ENCODE measurements around the gene PTP4A2.

Gene PTP4A2

GRCh38 chr1:31866450-31867032 lies 71.6 kb downstream of the PTP4A2 start:
- DNase-seq (ENCODE audit: low read depth): no peak
- in situ Hi-C loops (cut with HindIII; ENCODE audit: low sequenced_read_pairs): no loop called here
- no peak for TF ChIP-seq CTCF (IDR thresholded peaks at IDR 0.05; ENCODE audit: low read depth, low read length, missing control alignments)
- no peak overlapping the region for H3K4me3 ChIP-seq (ENCODE audit: low read depth, low read length)

DNA sequence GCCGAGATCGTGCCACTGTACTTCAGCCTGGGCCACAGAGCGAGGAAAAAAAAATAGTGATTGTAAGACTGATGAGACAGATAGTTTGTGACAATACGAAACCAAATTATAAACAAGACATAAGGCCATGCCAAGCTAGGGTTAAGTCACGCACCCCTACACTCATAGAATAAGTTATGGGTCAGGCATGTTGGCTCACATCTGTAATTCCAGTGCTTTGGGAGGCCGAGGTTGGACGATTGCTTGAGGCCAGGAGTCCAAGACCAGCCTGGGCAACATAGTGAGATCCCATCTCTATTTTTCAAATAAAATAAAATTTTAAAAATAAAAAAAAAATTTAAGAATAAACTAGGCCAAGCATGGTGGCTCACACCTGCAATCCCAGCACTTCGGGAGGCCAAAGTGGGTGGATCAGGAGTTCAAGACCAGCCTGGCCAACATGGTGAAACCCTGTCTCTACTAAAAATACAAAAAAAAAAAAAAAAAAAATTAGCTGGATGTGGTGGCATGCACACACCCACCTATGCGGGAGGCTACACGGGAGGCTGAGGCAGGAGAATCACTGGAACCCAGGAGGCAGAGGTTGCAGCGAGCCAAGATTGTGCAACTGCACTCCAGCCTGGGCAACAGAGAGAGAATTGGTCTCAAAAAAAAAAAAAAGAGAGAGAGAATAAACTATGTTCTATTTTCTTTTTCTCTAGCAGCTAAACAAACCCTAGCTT lies 72.3 kb downstream of the PTP4A2 start:
- no peak overlapping the region for H3K4me3 ChIP-seq (ENCODE audit: low read depth, low read length)
- DNase-seq (ENCODE audit: low read depth): no peak
- in situ Hi-C loops (cut with HindIII; ENCODE audit: low sequenced_read_pairs): no loop called here
- TF ChIP-seq CTCF (IDR thresholded peaks at IDR 0.05; ENCODE audit: low read depth, low read length, missing control alignments): no peak

DNA sequence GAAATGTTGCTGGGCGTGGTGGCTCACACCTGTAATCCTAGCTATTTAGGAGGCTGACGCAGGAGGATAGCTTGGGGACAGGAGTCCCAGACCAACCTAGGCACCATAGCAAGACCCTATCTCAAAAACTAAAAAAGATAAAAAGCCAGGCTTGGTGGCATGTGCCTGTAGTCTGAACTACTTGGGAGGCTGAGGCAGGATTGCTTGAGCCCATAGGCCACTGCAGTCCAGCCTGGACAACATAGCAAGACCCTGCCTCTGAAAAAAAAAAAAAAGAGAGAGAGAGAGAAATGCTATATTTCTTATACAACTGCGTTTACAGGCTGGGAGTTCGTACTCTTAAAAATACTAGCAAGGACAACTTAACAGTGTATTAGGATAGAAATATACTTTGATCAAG lies 76.1 kb downstream of the PTP4A2 start:
- DNase-seq (ENCODE audit: low read depth): no peak
- in situ Hi-C loops (cut with HindIII; ENCODE audit: low sequenced_read_pairs): no loop called here
- H3K4me3 ChIP-seq (ENCODE audit: low read depth, low read length): no peak overlapping the region
- TF ChIP-seq CTCF (IDR thresholded peaks at IDR 0.05; ENCODE audit: low read depth, low read length, missing control alignments): no peak

DNA sequence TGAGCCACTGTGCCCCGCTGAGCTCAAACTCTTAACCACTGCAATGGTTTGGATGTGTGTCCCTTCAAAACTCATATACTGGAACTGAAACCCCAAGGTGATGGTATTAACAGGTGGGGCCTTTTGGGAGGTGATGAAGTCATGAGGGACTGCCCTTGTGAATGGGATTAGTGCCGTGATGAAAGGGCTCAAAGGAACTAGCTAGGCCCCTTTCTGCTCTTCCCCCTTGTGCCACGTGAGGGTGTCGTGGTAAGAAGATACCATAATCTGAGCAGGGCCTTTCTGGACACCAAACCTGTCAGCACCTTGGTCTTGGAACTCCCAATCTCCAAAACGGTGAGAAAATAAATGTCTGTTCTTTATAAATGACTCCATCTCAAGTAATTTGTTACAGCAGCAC lies 76.8 kb downstream of the PTP4A2 start:
- DNase-seq (ENCODE audit: low read depth): no peak
- in situ Hi-C loops (cut with HindIII; ENCODE audit: low sequenced_read_pairs): no loop called here
- no peak overlapping the region for H3K4me3 ChIP-seq (ENCODE audit: low read depth, low read length)
- TF ChIP-seq CTCF (IDR thresholded peaks at IDR 0.05; ENCODE audit: low read depth, low read length, missing control alignments): no peak

DNA sequence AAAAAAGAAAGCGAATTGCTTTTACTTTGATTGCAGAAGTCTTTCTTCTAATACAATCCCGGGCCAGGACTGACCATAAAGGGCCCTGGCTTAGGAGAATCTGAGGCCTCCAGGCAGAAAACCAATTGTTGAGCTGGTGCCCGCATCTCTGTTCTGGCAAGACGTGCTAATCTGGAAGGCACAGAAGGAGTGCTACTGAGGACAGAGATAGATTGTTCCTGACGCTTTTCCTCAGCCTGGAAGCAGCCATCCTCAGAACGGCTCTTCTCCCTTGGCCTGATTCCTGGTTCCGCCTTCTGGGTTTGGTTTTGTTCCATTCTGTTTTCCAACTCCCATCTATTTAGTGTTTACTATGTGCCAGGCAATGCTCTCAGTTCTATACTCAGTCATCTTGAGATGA lies 77.6 kb downstream of the PTP4A2 start:
- no peak for DNase-seq (ENCODE audit: low read depth)
- in situ Hi-C loops (cut with HindIII; ENCODE audit: low sequenced_read_pairs): no loop called here
- H3K4me3 ChIP-seq (ENCODE audit: low read depth, low read length): no peak overlapping the region
- no peak for TF ChIP-seq CTCF (IDR thresholded peaks at IDR 0.05; ENCODE audit: low read depth, low read length, missing control alignments)

DNA sequence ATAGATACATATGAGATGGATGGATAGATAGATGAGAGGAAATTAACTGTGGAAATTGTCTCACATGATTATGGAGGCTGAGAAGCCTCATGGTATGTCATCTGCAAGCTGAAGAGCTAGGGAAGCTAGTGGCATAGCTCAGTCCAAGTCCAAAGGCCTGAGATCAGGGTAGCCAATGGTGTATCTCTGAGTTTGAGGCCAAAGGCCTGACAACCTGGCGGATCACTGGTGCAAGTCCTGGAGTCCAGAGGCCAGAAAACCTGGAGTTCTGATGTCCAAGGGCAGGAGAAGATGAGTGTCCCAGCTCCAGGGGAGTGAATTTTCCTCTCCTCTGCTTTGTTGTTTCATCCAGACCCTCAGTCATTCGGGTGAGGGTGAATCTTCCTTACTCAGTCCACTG lies 78.4 kb downstream of the PTP4A2 start:
- no peak overlapping the region for H3K4me3 ChIP-seq (ENCODE audit: low read depth, low read length)
- TF ChIP-seq CTCF (IDR thresholded peaks at IDR 0.05; ENCODE audit: low read depth, low read length, missing control alignments): no peak
- no peak for DNase-seq (ENCODE audit: low read depth)
- in situ Hi-C loops (cut with HindIII; ENCODE audit: low sequenced_read_pairs): no loop called here
